Duodenal mucosa (tissue), 2 donors: ENCODE data around the gene FRMPD2.
A peak's percentile ranks its signal among the peaks of the same experiment; 100 is the strongest.

Source experiments
- H3K27ac ChIP-seq: one replicate; pipeline ENCODE4 v1.7.0; 2013; ENCODE audit warnings: low read depth, low read length
- H3K27me3 ChIP-seq, 2 donors: one replicate each; pipeline ENCODE4 v1.7.0; 2013; ENCODE audit warnings: low read length in 2 of 2, control low read depth in 1 of 2; ENCODE audit not compliant: insufficient read depth in 2 of 2, control insufficient read depth in 1 of 2
- H3K36me3 ChIP-seq, 2 donors: one replicate each; pipeline ENCODE4 v1.7.0; 2013; ENCODE audit warnings: low read length in 2 of 2, control low read depth in 1 of 2; ENCODE audit not compliant: insufficient read depth in 2 of 2, control insufficient read depth in 1 of 2
- H3K4me1 ChIP-seq, 2 donors: one replicate each; pipeline ENCODE4 v1.7.0; 2013; ENCODE audit warnings: low read length in 2 of 2, control low read depth in 1 of 2; ENCODE audit not compliant: insufficient read depth in 2 of 2, control insufficient read depth in 1 of 2
- H3K4me3 ChIP-seq, 2 donors: one replicate each; pipeline ENCODE4 v1.7.0; 2013; ENCODE audit warnings: low read length in 2 of 2, low read depth in 1 of 2
- H3K9ac ChIP-seq, 2 donors: one replicate each; pipeline ENCODE4 v1.7.0; 2013; ENCODE audit warnings: low read length in 2 of 2, low read depth in 1 of 2
- H3K9me3 ChIP-seq, 2 donors: one replicate each; pipeline ENCODE4 v1.7.0; 2013; ENCODE audit warnings: low read length in 2 of 2, control low read depth in 1 of 2; ENCODE audit not compliant: control insufficient read depth in 1 of 2

The FRMPD2 gene

GRCh38 chr10:48206482-48207250 lies 67.8 kb downstream of the FRMPD2 start:
- no peaks in the 10 kb centered on the region for H3K4me1 ChIP-seq
- no peak overlapping the region for H3K27ac ChIP-seq
- H3K4me3 ChIP-seq = no peak overlapping the region
- H3K9me3 ChIP-seq = no peaks in the 10 kb centered on the region
- no peak overlapping the region for H3K9ac ChIP-seq
- no peaks in the 10 kb centered on the region for H3K36me3 ChIP-seq
- no peaks in the 10 kb centered on the region for H3K27me3 ChIP-seq

GRCh38 chr10:48205918-48206317 lies 68.6 kb downstream of the FRMPD2 start:
- Histone ChIP-seq H3K36me3 (no peaks in the 10 kb centered on the region), H3K4me1 (no peaks in the 10 kb centered on the region), H3K4me3 (no peak overlapping the region), H3K27me3 (no peaks in the 10 kb centered on the region), H3K9ac (no peak overlapping the region), H3K27ac (no peak overlapping the region), H3K9me3 (no peaks in the 10 kb centered on the region)

DNA sequence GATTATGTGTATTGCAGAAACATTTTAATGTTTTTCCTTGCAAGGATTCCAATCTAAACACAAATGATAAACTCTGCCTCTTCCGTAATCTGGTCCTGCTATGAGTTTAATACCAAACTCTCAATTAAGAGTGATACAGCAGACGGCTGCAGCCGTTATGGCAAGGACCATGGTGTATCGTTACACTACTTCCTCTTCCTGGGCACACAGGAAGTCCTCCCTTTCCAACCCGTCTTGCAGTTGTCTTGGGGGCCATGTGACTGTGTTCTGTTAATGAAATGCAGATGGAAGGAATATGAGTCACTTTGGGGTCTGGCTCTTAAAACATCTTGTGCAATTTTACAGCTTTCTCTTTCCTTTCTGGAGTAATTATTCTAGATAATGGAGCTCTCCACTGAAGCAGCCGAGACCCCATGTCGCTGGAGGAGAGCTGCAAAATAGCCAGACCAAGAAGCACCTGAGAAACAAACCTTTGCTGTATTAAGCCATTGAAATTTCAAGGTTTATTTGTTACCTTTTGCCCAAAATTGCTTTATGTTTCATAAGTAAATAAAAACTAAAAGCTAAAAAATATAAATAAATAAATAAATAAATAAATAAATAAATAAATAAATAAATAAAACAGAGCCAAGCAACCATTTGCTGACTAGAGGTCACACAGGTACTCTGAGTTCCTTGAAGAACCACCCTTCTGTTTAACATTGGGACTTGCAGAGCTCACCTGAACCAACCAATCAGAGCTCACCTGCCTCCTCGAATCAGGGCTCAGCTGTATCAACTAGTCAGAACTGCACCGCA lies 74.7 kb downstream of the FRMPD2 start:
- H3K27ac ChIP-seq = no peak overlapping the region
- H3K36me3 ChIP-seq = no peaks in the 10 kb centered on the region
- peaks cover under 1 to 5% of the 10 kb centered on the region in 2 donors for H3K4me1 ChIP-seq
- no peak overlapping the region for H3K4me3 ChIP-seq
- H3K9me3 ChIP-seq = no peaks in the 10 kb centered on the region
- no peak overlapping the region for H3K9ac ChIP-seq
- no peaks in the 10 kb centered on the region for H3K27me3 ChIP-seq

- H3K4me1 ChIP-seq = peaks cover 5 to 11% of the 10 kb centered on the region in 2 donors
- no peak overlapping the region for H3K4me3 ChIP-seq
- H3K36me3 ChIP-seq = no peaks in the 10 kb centered on the region
- H3K9ac ChIP-seq = no peak overlapping the region
- H3K27ac ChIP-seq = no peak overlapping the region
- no peaks in the 10 kb centered on the region for H3K27me3 ChIP-seq
- H3K9me3 ChIP-seq = no peaks in the 10 kb centered on the region
These were observed 77.1 kb downstream of the FRMPD2 start for GRCh38 chr10:48197236-48197899.

GRCh38 chr10:48195803-48196202 lies 78.7 kb downstream of the FRMPD2 start:
- Histone ChIP-seq H3K27ac (no peak overlapping the region), H3K36me3 (no peaks in the 10 kb centered on the region), H3K27me3 (no peaks in the 10 kb centered on the region), H3K4me3 (no peak overlapping the region), H3K4me1 (peaks cover 5 to 11% of the 10 kb centered on the region in 2 donors), H3K9ac (no peak overlapping the region), H3K9me3 (no peaks in the 10 kb centered on the region)

- Histone ChIP-seq H3K27ac (peak overlapping the region; percentile 4), H3K27me3 (no peaks in the 10 kb centered on the region), H3K4me3 (no peak overlapping the region), H3K9ac (no peak overlapping the region), H3K4me1 (peaks cover 5 to 11% of the 10 kb centered on the region in 2 donors), H3K9me3 (no peaks in the 10 kb centered on the region), H3K36me3 (no peaks in the 10 kb centered on the region)
These were observed 79.7 kb downstream of the FRMPD2 start for GRCh38 chr10:48194830-48195229.

DNA sequence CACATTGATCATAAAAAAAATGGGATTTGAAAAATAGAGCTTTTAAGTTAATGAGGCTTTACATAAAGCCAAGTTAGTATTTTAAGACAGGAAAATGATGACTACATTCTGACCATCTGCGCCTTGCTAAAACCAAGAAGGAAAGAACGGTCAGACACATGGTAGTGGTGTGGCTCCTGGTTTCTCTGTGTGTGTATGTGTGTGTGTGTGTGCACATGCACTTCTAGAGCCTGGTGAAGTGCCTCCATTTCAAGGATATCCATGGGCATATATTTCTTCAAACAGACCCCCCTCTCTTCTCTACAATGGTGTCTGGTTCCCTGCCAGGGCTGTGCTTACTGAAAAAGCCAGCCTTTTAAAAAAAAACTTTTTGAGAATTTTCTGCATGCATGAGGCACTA lies 80.9 kb downstream of the FRMPD2 start:
- Histone ChIP-seq H3K27me3 (no peaks in the 10 kb centered on the region), H3K9me3 (no peaks in the 10 kb centered on the region), H3K36me3 (no peaks in the 10 kb centered on the region), H3K27ac (no peak overlapping the region), H3K4me3 (no peak overlapping the region), H3K9ac (no peak overlapping the region), H3K4me1 (peaks cover 5 to 11% of the 10 kb centered on the region in 2 donors)

- Histone ChIP-seq H3K4me3 (no peak overlapping the region), H3K4me1 (peaks cover 5 to 11% of the 10 kb centered on the region in 2 donors), H3K27ac (no peak overlapping the region), H3K27me3 (no peaks in the 10 kb centered on the region), H3K9ac (no peak overlapping the region), H3K9me3 (no peaks in the 10 kb centered on the region), H3K36me3 (no peaks in the 10 kb centered on the region)
These were observed 81.5 kb downstream of the FRMPD2 start for GRCh38 chr10:48192881-48193450.

- no peaks in the 10 kb centered on the region for H3K4me1 ChIP-seq
- H3K4me3 ChIP-seq = no peak overlapping the region
- no peaks in the 10 kb centered on the region for H3K27me3 ChIP-seq
- H3K9me3 ChIP-seq = no peaks in the 10 kb centered on the region
- H3K9ac ChIP-seq = no peak overlapping the region
- no peaks in the 10 kb centered on the region for H3K36me3 ChIP-seq
- H3K27ac ChIP-seq = no peak overlapping the region
These were observed 86.6 kb downstream of the FRMPD2 start for GRCh38 chr10:48187713-48188485.
